ENCODE data around the gene PIGV.

GRCh38 chr1:26748351-26748750 lies 39.4 kb upstream of the PIGV start:
- no peak for TF ChIP-seq CTCF (IDR thresholded peaks at IDR 0.05)
- TF ChIP-seq POLR2A (IDR thresholded peaks at IDR 0.05): no peak
